Measurements from ENCODE around the gene ZDHHC11. TPM values are rescaled to one million over a fixed set of nuclear protein-coding genes. Genes with fewer than 3 reads are reported as not detected.

ZDHHC11 gene
- total RNA-seq, 1 donor from 2014 or later, result 7.2 TPM

Other genes starting within 250 kb of the ZDHHC11 start
- gene CEP72, start 238.6 kb downstream of the ZDHHC11 start, total RNA-seq, result 5.9 TPM
- 16.2 TPM for gene TPPP, start 157.6 kb downstream of the ZDHHC11 start, total RNA-seq
- gene ZDHHC11B, start 66.3 kb downstream of the ZDHHC11 start, total RNA-seq, result 5.6 TPM
- 36.5 TPM for gene BRD9, start 41.8 kb upstream of the ZDHHC11 start, total RNA-seq
- gene TRIP13, start 41.9 kb upstream of the ZDHHC11 start, total RNA-seq, result 7.5 TPM
- gene NKD2, start 157.8 kb upstream of the ZDHHC11 start, total RNA-seq, result 3.0 TPM